SK-N-DZ (cell line): ENCODE measurements around the gene MRPS31.
"Not testable (repeated sequence)": the region's sequence is repeated elsewhere in the genome, so short reads cannot be mapped to it uniquely, and the experiment has no call there.

ENCODE experiments used
- DNase-seq: peaks from one replicate; pipeline ENCODE4 v3.0.0-alpha.2; 2015; ENCODE audit warnings: low spot score

Gene MRPS31

GRCh38 chr13:40762849-40763248 is 8.1 kb downstream of the MRPS31 start:
- DNase-seq = no peak

GRCh38 chr13:40758811-40759210 is 12.2 kb downstream of the MRPS31 start:
- no peak for DNase-seq

- no peak for DNase-seq
Observed at GRCh38 chr13:40756042-40756441, 14.9 kb downstream of the MRPS31 start.

- DNase-seq = no peak
Observed at GRCh38 chr13:40755082-40755700, 15.8 kb downstream of the MRPS31 start.

- DNase-seq = no peak
Observed at GRCh38 chr13:40749327-40749726, 21.7 kb downstream of the MRPS31 start.

GRCh38 chr13:40735232-40735548 is 35.8 kb downstream of the MRPS31 start:
- DNase-seq = not testable (repeated sequence)

GRCh38 chr13:40734536-40735231 is 36.3 kb downstream of the MRPS31 start:
- DNase-seq = not testable (repeated sequence)

GRCh38 chr13:40732658-40733057 is 38.3 kb downstream of the MRPS31 start:
- no peak for DNase-seq

GRCh38 chr13:40728595-40728994 is 42.4 kb downstream of the MRPS31 start:
- no peak for DNase-seq

- not testable (repeated sequence) for DNase-seq
Observed at GRCh38 chr13:40714433-40714832, 56.6 kb downstream of the MRPS31 start.

- no peak for DNase-seq
Observed at GRCh38 chr13:40706439-40706838, 64.6 kb downstream of the MRPS31 start.

- no peak for DNase-seq
Observed at GRCh38 chr13:40697711-40698110, 73.3 kb downstream of the MRPS31 start.

GRCh38 chr13:40694426-40694825 is 76.6 kb downstream of the MRPS31 start:
- DNase-seq = no peak

- DNase-seq = no peak
Observed at GRCh38 chr13:40692946-40693345, 78.0 kb downstream of the MRPS31 start.

- no peak for DNase-seq
Observed at GRCh38 chr13:40688781-40689180, 82.2 kb downstream of the MRPS31 start.

- peak; percentile 24 for DNase-seq
Observed at GRCh38 chr13:40682449-40683240, 88.3 kb downstream of the MRPS31 start.

- DNase-seq = no peak
Observed at GRCh38 chr13:40681341-40682146, 89.4 kb downstream of the MRPS31 start.

GRCh38 chr13:40680659-40681323 is 90.2 kb downstream of the MRPS31 start:
- no peak for DNase-seq

GRCh38 chr13:40679480-40679985 is 91.5 kb downstream of the MRPS31 start:
- no peak for DNase-seq
